Measurements from ENCODE around the gene ANGPTL2. TPM values are rescaled to one million over a fixed set of nuclear protein-coding genes. Genes with fewer than 3 reads are reported as not detected.

ANGPTL2 gene
- total and polyA plus RNA-seq, 2 experiments from 2014 or later: 3.0 to 5.8 TPM

GRCh38 chr9:127112056-127112455 lies 10.4 kb downstream of the ANGPTL2 start:
- Histone ChIP-seq H3K27me3 (no peaks in the 10 kb centered on the region), H3K27ac (no peak overlapping the region), H3K4me3 (no peak overlapping the region), H3K9me3 (ENCODE audit: low read depth) (no peaks in the 10 kb centered on the region), H3K36me3 (no peaks in the 10 kb centered on the region), H3K4me1 (ENCODE audit: low read depth) (no peaks in the 10 kb centered on the region)
- peak in 1 of 2 donors; percentile 23 for DNase-seq (ENCODE audit: low read depth in 1 of 2, low spot score in 1 of 2)
- TF ChIP-seq CTCF (IDR thresholded peaks at IDR 0.05; ENCODE audit: low read depth, low read length): no peak

DNA sequence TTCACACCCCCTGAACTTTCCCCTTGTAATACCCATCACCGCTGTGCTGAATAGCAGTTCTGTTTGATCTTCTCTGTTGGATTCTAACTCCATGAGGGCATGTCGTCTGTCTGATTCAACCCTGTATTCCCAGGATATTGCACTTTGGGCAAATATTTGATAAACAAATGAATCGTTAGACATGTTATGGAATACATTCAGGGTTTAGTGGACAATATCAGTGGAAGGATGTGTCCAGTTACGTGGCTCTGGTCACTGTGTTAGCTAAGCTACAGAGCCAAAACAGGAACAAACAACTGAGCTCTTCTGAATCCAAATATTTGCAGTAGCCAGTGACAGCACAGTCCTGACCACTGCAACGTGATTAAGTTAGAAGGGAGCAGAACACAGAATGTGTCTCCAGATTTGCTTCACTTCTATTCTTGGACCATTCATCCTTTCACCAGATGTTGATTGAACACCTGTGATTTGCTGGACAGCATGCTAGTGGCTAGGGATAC lies 13.2 kb downstream of the ANGPTL2 start:
- no peak overlapping the region for H3K27ac ChIP-seq
- no peak for DNase-seq (ENCODE audit: low read depth in 1 of 2, low spot score in 1 of 2)
- H3K4me1 ChIP-seq (ENCODE audit: low read depth): peaks cover 5% of the 10 kb centered on the region
- H3K9me3 ChIP-seq (ENCODE audit: low read depth): no peaks in the 10 kb centered on the region
- H3K27me3 ChIP-seq: no peaks in the 10 kb centered on the region
- no peak for TF ChIP-seq CTCF (IDR thresholded peaks at IDR 0.05; ENCODE audit: low read depth, low read length)
- no peaks in the 10 kb centered on the region for H3K36me3 ChIP-seq
- H3K4me3 ChIP-seq: no peak overlapping the region

DNA sequence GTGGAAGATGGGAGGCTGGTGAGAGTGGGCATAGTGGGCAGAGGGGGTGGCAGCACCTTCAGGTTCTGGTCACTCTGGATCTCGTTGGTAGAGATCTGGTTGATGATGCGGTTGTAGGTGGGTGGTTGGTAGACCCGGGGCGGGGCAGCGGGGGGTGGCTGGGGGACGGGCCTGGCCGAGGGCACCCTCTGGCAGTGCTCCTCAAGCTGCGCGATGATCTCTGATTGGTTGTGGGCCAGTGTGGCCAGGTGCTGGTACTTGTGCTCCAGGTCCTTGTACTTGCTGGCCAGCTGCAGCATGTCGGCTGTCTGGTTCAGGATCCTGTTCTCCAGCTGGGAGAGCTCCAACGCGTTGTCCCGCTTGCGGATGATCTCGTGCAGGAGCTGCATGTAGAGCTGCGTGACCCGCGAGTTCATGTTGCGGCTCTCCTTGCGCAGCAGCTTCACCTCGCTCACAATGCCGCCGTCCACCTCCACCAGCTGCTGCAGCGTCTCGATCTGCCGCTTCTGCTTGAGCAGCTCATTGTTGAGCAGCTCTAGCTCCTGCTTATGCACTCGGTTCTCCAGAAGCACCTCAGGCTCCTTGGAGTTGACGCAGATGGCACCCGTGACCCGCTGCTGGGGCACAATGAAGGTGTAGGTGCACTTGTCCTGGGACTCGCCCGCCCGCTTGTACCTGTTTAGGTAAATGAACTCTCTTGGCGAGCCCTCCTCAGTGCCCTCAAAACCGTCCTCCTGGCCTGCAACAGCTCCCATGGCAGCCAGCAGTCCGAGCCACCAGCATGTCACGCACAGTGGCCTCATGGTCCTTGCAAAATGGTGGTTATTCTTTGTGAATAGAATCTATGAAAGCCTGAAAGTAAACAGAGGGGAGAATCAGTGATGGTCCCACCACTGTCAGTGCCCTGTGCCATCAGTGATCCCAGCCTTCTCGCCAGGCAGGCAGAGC lies 14.2 kb downstream of the ANGPTL2 start:
- no peaks in the 10 kb centered on the region for H3K27me3 ChIP-seq
- H3K4me3 ChIP-seq: no peak overlapping the region
- no peak overlapping the region for H3K27ac ChIP-seq
- H3K9me3 ChIP-seq (ENCODE audit: low read depth): no peaks in the 10 kb centered on the region
- no peaks in the 10 kb centered on the region for H3K36me3 ChIP-seq
- no peak for TF ChIP-seq CTCF (IDR thresholded peaks at IDR 0.05; ENCODE audit: low read depth, low read length)
- no peak for DNase-seq (ENCODE audit: low read depth in 1 of 2, low spot score in 1 of 2)
- H3K4me1 ChIP-seq (ENCODE audit: low read depth): peaks cover 9% of the 10 kb centered on the region

- no peak for DNase-seq (ENCODE audit: low read depth in 1 of 2, low spot score in 1 of 2)
- Histone ChIP-seq H3K4me3 (no peak overlapping the region), H3K27me3 (no peaks in the 10 kb centered on the region), H3K36me3 (no peaks in the 10 kb centered on the region), H3K27ac (no peak overlapping the region), H3K4me1 (ENCODE audit: low read depth) (peaks cover 9% of the 10 kb centered on the region), H3K9me3 (ENCODE audit: low read depth) (no peaks in the 10 kb centered on the region)
- TF ChIP-seq CTCF (IDR thresholded peaks at IDR 0.05; ENCODE audit: low read depth, low read length): no peak
Measured at GRCh38 chr9:127107171-127107928, 15.1 kb downstream of the ANGPTL2 start.

GRCh38 chr9:127106466-127106855 lies 16.0 kb downstream of the ANGPTL2 start:
- Histone ChIP-seq H3K36me3 (no peaks in the 10 kb centered on the region), H3K27ac (no peak overlapping the region), H3K4me1 (ENCODE audit: low read depth) (peaks cover 9% of the 10 kb centered on the region), H3K4me3 (no peak overlapping the region), H3K27me3 (no peaks in the 10 kb centered on the region), H3K9me3 (ENCODE audit: low read depth) (no peaks in the 10 kb centered on the region)
- DNase-seq (ENCODE audit: low read depth in 1 of 2, low spot score in 1 of 2): no peak
- TF ChIP-seq CTCF (IDR thresholded peaks at IDR 0.05; ENCODE audit: low read depth, low read length): no peak

Data from cardiac muscle cell (in vitro differentiated cells and primary cell).